GM03348 (cell line): ENCODE measurements around the gene MAP3K5.

Experiments
- DNase-seq: peaks from one replicate; pipeline ENCODE4 v3.0.0; 2012; ENCODE audit warnings: low spot score

MAP3K5 gene

GRCh38 chr6:136644597-136644952 lies 147.7 kb downstream of the MAP3K5 start:
- DNase-seq, result no peak

- DNase-seq, result peak; percentile 81
Observed at GRCh38 chr6:136643850-136644596, 148.3 kb downstream of the MAP3K5 start.

- no peak for DNase-seq
Observed at GRCh38 chr6:136641873-136642465, 150.3 kb downstream of the MAP3K5 start.

GRCh38 chr6:136641166-136641565 lies 151.1 kb downstream of the MAP3K5 start:
- DNase-seq, result no peak

- DNase-seq, result peak; percentile 51
Observed at GRCh38 chr6:136640132-136640915, 152.0 kb downstream of the MAP3K5 start.

GRCh38 chr6:136639702-136640101 lies 152.6 kb downstream of the MAP3K5 start:
- no peak for DNase-seq

GRCh38 chr6:136635615-136636014 lies 156.7 kb downstream of the MAP3K5 start:
- DNase-seq, result no peak

- no peak for DNase-seq
Observed at GRCh38 chr6:136633355-136633754, 158.9 kb downstream of the MAP3K5 start.

- DNase-seq, result no peak
Observed at GRCh38 chr6:136628996-136629395, 163.3 kb downstream of the MAP3K5 start.

- no peak for DNase-seq
Observed at GRCh38 chr6:136627191-136627590, 165.1 kb downstream of the MAP3K5 start.

- DNase-seq, result no peak
Observed at GRCh38 chr6:136625293-136625692, 167.0 kb downstream of the MAP3K5 start.

GRCh38 chr6:136624347-136624746 lies 167.9 kb downstream of the MAP3K5 start:
- no peak for DNase-seq

- DNase-seq, result no peak
Observed at GRCh38 chr6:136618086-136618485, 174.2 kb downstream of the MAP3K5 start.

- no peak for DNase-seq
Observed at GRCh38 chr6:136616527-136616926, 175.8 kb downstream of the MAP3K5 start.

GRCh38 chr6:136614994-136615393 lies 177.3 kb downstream of the MAP3K5 start:
- DNase-seq, result no peak

GRCh38 chr6:136614350-136614749 lies 177.9 kb downstream of the MAP3K5 start:
- DNase-seq, result no peak

- no peak for DNase-seq
Observed at GRCh38 chr6:136613477-136613876, 178.8 kb downstream of the MAP3K5 start.

GRCh38 chr6:136612666-136613389 lies 179.4 kb downstream of the MAP3K5 start:
- DNase-seq, result no peak

GRCh38 chr6:136611746-136612145 lies 180.5 kb downstream of the MAP3K5 start:
- DNase-seq, result no peak

- DNase-seq, result no peak
Observed at GRCh38 chr6:136611133-136611532, 181.1 kb downstream of the MAP3K5 start.

GRCh38 chr6:136609873-136610706 lies 182.2 kb downstream of the MAP3K5 start:
- DNase-seq, result peak; percentile 89
